HG02981 (cell line): ENCODE results near the gene UVRAG.

Experiments used
- ATAC-seq: cut with Tn5 transposase; IDR thresholded peaks from one replicate; pipeline ENCODE4 v1.9.1; 2021; ENCODE audit warnings: mild to moderate bottlenecking, moderate library complexity; ENCODE audit not compliant: unreplicated experiment

UVRAG gene

DNA sequence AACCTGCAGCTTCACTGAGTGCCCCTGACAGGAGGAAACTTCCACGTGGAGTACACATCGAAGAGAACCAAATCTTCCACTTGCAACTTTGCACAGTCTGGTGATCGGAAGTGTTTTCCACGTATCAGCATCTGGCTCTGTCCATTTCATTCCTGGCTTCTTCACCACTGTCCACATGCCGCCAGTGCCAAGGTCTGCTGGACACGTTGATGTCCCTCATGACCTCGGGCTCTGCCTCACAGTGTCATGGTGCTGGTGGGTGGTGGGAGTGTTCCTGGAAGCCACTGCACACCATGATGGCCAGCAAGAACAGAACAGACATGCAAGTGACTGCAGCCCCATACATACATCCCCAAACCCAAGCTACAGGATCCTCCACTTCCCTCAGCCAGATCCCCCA is 342.9 kb downstream of the UVRAG start:
- ATAC-seq, result no peak

DNA sequence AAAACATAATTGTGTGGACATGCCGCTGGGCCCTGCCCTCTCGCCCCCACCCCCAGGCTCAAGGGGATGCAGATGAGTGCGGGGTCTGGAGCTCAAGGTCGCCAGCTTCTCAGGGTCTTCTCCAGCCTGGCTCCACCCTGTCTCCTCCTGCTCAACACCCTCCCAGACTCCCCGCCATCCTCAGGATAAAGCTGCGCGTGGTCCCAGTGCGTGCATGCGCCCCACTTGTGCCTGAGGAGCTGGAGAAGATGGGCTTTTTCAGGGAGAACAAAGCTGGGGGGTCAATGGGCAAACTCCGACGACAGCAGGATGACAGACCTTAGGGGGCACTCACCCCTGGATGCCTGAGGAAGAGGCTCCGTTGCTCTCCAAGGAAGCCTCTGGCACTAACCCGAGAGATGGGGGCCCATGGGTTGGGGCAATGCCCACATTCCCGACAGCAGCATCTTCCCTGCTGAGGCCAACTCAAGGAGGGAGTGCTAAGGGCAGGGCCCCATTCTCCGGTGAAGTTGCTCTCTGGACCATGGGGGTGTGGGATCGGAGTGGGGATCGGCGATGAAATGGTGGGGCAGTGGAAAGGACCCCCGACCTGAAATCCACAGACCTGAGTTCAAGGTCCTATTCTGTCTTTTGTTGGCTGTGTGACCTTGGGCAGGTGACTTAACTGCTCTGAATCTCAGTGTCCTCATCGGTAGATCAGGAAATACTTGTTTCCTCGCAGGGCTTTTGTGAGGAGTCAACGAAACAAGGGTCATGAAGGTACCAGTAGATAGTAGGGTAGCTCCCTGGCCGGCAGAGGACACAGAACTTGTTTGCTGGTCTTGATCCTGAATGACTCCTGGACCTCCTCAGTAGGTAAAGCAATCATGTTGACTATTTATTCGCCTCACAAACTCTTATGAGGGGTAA is 343.6 kb downstream of the UVRAG start:
- no peak for ATAC-seq

DNA sequence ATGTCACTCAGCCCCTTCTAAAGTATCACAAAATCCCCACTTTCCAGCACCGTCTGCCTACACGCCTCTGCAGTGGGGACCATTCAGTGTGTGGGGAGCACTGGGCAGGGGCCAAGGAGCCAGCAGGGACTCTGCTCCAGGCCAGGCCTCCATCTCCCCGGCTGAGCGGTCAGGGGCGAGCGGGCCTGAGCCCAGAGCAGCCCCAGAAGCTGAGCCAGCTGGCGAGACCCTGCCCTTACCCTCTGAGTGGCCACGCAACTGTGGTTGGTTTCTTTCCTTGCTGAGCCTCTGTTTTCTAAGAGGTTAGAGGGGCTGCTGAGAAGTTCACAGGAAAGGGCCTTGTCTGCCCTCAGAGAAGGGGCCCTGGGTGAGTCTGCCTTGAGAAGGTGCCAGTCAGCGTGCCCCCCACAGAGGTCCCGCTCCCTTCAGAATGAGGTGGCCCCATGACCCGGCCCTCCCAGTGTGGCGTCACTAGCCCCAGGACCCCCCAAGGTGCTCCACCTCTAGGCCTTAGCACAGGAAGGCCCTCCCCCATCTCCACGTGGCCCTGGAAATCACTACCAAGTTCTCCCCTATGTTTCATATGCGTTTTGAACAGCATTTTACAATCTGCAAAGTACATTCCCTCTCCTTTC is 344.4 kb downstream of the UVRAG start:
- no peak for ATAC-seq

DNA sequence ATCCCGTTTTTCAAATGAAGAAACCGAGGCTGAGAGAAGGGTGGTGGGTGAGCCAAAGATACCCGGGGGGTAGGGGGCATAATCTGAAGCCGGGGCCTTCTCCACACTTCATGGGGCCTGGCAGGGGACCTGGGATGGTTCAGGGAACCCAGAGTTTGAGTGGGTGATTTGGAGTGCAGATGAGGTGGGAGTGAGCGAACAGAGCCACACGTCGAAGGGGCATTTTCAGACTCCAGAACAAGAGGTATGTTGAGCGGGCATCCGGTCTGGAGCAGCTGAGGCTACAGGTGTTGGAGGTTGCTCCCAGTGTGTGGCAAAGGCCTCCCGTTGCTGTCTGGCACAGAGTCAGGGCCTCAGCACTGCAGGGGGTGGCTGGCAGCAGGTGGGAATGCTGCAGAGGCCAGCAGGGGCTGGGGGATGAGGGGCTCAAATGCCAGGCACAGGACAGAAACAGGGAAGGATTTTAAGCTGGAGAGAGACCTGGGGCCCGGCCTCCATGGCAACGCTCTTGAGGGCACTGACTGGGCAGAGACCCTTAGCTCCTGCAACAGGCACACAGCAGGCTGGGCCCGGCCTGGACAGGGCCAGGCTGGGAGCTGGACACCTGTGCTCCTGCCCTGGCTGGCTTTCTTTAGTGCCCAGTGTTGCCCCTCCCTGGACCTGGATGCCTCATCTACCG is 345.1 kb downstream of the UVRAG start:
- ATAC-seq, result no peak

DNA sequence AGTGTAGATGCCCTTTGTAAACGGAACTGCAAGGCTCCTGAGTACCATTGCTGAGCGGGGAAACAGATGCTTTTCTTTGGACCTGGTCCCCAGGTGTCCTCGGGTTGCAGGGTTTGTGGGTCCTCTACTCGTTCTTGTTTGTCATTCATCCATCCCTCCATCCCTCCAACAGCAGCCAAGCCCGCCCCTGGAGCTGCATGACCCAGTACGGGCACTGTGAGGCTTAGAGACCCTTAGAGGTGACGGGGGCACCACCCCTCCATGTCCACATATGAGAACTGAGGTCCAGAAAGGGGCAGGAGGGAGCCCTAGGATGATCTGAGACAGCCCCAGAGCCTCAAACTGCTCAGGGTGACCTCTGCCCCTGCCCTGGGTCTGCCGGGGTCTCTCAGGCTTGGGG is 345.8 kb downstream of the UVRAG start:
- no peak for ATAC-seq

DNA sequence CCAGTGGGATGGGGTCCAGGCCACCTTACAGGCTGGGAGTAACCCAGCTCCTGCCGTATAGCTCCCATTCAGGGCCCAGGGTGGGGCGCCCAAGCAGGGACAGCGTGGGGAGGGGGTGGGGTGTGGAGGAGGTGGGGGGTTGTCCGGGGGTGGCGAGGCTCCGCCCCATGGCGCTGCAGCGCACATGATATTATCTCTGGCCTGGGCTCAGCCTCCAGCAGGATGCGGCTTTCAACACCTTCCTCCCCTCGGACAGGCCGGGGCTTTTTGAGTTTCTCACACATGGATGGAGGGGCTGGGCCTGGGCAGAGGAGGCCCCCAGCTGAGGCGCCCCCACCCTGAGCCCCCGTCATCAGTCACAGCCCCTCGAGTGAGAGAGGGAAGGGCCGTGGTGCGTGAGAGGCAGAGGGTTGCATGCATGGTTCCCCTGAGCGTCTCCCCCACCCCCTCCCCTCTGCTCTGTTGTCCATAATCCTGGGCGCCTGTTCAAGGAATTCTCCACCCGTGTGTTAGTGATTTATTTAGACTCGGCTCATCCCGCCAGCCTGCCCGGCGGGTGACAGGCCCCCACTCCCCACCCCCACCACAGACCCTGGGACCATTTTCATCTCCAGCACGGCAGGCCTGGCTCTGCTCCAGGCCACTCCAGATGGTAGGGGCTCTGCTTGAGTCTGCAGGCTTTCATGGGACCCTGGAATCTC is 346.4 kb downstream of the UVRAG start:
- no peak for ATAC-seq

DNA sequence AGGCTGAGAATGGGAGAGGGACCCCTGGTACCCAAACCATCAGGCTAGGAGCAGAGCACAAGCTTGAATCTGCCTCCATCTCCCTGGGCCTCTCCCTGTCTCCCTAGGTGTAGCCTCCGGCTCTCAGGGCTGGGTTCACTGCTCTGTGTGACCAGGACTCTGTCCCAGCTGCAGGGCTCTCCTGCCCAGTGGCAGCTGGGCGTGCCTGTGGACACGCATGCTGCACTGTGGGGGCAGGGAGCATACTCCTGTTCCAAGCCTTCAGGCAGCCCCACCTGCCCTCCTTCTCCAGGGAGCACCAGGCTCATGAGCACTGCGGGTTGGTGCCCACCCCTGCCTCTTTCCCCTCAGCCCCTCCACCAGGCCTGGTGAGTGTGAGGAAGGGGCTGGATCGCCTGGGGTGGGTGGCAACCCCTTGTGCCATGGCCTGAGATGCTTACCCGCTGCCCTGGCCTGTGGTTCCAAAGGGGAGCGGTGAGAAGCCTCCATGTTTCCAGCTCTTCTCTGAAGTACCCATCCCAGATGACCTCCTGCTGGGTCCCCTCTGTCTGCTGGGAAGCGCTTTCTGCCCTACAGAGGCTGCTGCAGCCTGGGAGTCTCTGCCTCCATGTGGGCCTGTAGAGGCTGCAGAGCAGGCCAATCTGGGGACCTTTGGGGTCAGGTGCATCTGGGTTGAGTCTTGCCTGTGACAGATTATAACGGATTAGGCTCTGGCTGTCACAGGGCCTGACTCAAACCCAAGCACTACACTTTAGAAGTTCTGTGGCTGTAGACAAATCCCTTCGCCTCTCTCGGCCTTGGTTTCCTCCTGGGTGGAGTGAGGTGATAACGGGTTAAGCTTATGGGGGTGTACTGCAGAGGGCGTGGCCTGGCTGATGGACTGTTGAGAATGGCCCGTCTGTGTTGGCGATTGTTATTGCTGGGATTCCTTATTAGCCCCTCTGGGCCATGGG is 347.6 kb downstream of the UVRAG start:
- ATAC-seq, result no peak

DNA sequence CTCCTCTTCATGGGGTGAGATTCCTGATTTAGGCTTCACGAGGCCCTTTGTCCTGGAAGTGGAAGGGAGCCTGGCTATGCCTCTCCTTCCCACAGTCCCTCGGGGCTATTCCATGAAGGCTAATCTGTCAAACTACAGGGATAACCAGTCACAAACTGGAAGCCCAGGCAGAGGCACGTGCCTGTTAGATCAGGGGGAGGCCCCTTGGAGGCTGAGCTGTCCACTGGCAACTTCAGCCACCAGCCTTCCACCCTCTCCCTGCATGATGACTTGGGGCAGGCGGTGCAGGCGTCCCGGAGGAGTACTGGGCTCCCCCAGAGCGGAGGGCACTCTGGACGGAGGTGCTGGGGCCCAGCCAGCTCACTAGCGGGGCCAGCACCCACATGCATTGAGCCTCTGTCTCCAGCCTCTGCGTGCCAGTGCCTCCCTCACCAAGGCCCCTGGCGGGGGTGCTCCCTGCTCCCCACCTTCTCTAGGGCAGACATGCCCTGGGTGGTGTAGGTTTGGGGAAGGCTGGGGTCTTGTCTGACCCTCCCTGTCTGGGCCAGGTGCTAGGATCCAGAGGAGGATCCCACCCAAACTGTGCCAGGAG is 348.4 kb downstream of the UVRAG start:
- ATAC-seq, result no peak

DNA sequence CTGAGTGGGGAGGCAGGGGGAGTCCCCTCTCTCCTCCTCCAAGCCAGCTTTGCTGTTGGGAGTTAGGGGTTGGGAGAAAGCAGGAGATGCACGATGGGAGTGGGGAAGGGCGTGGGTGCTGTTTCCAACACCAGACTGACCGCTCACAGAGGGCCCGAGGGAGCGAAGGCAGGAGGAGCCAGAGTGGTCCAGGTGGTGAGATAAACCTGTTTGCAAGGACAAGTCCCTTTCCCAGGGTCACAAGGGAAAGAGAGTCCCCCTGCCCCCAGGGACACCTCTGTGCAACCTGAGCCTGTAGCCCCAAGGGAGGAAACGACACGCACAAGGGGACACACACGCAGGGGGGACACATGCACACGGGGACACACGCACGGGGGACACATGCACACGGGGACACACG is 349.1 kb downstream of the UVRAG start:
- ATAC-seq, result no peak

DNA sequence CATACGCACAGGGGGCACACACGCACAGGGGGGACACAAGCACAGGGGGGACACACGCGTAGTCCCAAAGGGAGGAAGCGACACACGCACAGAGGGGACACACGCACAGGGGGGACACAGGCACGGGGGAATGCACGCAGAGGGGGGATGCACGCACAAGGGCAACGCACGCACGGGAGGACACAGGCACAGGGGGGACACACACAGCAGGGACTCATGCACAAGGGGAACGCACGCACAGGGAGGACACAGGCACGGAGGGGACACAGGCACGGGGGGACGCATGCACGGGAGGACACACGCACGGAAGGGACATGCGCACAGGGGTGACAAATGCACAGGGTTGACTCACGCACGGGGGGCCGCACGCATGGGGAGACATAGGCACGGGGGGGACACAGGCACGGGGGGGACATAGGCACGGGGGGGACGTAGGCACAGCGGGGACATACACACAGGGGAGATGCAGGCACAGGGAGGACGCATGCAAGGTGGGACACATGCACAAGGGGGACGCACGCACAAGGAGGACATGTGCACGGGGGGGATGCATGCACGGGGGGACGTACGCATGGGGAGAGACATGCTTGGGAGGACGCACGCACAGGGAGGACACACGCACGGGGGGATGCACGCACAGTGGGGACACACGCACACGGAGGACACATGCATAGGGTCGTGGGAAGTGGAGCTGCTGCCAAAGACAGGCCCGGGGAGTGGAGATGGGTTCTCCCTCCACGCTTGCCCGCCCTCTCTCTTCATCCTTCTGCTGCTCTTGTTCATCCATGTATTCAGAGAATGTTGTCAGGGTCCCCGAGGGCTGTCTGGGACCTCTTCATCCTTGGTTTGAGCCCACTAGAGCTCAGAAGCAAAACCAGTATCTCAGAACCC is 350.1 kb downstream of the UVRAG start:
- ATAC-seq, result no peak

DNA sequence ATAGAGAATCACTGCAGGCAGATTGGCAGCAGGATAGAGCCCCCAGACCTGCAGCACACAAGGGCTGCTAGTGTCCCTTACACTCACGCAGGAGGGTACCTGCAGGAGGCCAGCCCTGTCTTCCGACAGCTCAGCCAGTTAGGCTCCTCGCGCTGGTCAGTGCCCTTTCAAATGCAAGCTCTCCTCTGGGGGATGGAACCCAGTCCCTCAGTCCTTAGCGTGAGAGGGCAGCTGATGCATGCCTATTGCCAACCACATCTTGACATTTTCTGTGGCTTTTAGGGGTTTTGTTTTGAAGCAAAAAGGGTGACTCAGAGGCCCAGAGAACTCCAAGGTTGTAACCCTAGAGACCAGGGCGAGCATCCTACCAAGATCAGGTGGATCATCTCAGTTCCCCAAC is 351.3 kb downstream of the UVRAG start:
- peak; percentile 47 for ATAC-seq

DNA sequence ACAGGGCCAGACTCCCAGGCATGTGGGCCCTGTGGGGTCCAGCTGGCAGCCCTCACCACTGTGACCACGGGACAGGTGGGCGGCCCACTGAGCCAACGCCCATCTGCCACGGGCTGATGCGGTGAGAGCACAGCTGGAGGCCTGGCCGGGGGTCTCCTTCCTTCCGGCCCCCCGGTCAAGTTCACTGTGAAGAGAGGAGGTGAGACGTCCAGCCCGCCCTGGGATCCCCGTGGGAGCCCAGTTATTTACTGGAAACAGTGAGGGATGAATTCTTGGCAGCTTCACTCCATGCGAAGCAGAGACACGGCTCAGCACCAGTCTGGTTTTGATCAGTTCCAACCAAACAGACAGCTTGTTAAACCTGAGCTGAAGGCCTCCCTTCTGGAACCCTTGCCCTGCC is 352.6 kb downstream of the UVRAG start:
- no peak for ATAC-seq

DNA sequence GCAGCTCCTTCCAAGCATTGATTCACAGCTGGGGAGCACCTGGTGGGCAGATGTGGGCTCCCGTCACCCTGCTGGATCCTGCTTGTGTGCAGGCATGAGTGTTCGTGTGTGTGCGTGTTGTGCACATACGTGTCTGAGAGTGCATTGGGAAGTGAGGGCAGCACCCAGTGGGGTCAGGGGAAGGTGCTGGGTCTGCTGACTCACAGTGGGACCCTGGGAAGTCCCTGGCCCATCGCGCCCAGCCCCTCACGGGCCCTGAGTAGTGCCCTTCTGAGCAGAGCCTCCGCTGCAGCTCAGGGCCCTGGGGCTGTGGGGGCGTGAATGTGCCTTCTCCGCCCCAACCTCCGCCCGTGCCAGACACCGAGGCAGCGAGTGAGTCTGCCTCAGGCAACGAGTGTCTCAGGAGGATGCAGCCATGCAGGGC is 354.5 kb downstream of the UVRAG start:
- peak; percentile 43 for ATAC-seq

DNA sequence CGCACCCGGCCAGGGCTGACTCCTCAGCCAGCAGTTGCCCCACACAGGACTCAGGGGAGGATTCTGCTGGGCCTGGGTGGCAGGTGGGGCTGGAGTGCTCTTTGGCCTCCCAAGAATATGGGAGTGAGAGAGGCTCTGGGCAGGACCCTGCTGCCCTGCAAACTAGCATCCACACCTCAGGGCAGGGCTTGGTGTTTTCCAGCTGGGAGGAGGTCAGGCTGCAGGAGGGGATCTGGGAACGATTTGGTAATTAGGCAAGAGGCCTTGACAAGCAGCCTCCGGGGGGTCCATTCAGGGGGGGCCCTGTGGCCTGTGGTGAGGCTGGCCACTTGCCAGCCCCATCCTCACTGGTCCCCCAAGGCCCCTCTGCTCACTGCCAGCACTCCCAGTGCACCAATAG is 355.5 kb downstream of the UVRAG start:
- ATAC-seq, result no peak

DNA sequence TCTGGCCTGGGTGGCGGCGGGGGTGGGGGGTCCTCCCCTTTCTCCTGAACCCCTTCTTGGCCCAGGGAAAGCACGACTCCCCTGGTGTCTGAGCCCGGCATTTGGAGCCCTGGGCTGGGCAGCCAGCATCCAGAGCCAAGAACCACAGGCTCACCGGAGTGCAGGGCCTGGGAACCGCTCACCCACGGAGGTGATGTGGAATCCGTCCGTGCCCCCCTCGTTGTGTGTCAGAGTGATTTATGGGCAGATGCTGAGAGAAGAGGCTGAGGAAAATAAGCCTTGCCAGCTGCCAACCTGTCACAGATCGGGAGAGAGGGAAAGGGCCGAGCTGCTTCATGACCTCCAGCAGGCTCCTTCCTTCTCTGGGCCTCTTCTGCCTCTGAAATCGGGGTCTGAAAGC is 357.6 kb downstream of the UVRAG start:
- no peak for ATAC-seq

DNA sequence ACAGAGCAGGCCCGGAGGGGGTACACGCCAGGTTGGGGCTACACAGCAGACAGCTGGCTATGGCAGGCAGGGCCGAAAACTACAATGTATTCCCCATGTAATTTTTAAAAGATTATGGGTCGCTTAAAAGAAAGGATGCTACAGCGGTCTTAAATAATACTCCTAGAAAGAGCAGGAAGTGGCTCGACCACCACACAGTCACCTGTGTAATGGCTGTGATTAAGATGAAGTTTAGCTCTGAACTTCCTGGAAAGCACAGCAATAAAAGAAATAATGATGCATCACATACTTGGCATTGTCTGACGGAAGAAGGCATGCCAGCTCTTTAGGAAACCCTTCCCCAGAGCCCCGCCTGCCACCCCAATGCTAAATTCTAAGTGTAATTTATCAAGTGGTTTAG is 358.7 kb downstream of the UVRAG start:
- ATAC-seq, result no peak

DNA sequence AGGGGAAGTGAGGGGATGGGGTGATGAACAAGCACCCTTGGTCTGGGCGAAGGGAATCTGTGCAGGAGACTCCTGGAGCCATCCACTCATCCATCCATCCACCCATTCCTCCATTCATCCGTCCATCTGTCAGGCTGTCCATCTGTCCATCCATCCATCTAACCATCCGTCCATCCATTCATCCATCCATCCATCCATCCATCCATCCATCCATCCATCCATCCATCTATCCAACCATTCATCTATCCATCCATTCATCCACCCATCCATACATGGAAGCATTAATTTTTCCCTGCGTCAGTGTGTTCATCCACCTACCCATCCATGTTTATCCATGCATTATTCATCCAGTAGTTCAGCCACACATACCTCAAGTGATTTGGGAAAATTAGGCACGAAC is 359.3 kb downstream of the UVRAG start:
- ATAC-seq, result no peak

DNA sequence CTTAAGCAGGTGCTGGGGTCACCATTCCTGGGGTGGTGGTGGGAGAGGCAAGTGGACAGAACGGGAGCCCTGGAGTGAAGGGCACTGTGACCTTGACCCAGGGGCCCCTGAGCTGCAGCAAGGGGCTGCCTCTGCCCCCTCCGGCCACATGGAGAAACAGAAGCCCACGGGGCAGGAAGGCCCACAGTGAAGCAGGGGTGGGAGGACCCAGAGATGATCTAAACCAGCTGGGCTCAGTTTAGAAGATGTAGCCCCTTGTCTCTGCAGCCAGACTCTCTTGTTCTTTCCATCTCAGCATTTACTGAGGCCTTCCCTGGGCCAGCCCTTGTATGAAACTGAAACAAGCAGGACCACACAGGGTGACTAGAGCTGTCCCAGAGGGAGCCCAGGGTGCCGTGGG is 360.8 kb downstream of the UVRAG start:
- ATAC-seq, result no peak

DNA sequence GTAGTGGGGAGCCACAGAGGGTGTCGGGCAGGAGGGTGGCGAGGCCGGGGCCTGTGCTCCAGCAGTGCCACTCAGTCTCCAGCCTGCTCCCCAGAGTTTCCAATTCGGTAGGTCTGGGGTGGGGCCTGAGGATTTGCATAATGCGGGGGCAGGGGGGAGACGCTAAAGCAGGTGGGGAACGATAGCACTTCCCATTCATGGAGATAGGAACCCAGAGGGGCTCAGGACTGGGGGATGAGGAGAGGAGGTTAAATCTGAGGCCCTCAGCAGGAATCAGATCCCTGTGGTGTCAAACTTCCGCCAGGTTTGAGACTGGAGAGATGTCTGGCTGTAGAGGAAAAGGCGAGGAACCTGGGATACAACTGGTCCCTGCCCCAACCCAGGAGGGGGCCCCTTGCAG is 361.5 kb downstream of the UVRAG start:
- no peak for ATAC-seq
